Endothelial cell of umbilical vein (primary cell): ENCODE measurements around the gene FUT8. TPM values are rescaled to one million over a fixed set of nuclear protein-coding genes. Genes with fewer than 3 reads are reported as not detected.

ENCODE experiments used
- BruUV-seq: library from RNA; stranded (reverse); fragments of 400-500 nt; replicated peaks from 2 replicates; lab custom pipeline; 2021; lab: Mats Ljungman, UMichigan
- CTCF ChIA-PET: fragments of 300-600, 350-600 bp; sonication (Branson Sonifier 250); formaldehyde crosslinking; loops from one replicate; lab custom pipeline; 2021; ENCODE audit warnings: antibody characterized with exemption, inconsistent platforms; lab: Charles Lee
- POLR2A ChIA-PET: fragments of 300-600, 350-600 bp; sonication (Branson Sonifier 250); formaldehyde crosslinking; loops from one replicate; lab custom pipeline; 2021; ENCODE audit warnings: antibody characterized with exemption, inconsistent platforms; lab: Charles Lee
- DNase-seq: peaks from one replicate; pipeline ENCODE4 v3.0.0-alpha.2; 2011; ENCODE audit warnings: low read depth, low spot score
- FAIRE-seq: peaks from 2 replicates; lab custom pipeline; 2011; peaks lifted over from hg19 to GRCh38; lab: Jason Lieb, UNC
- H2AFZ ChIP-seq: 2 replicates; pipeline ENCODE4 v1.6.0; 2012; ENCODE audit warnings: low read depth, low read length, control low read depth, inconsistent platforms
- H3K27ac ChIP-seq: 2 replicates; pipeline ENCODE4 v1.5.1; 2011; ENCODE audit warnings: low read depth, mild to moderate bottlenecking, control low read depth, low read length, moderate library complexity; ENCODE audit not compliant: insufficient read depth
- H3K27me3 ChIP-seq, 2 experiments: 2 replicates each; pipeline versions ENCODE4 v1.6.0 to v1.6.1; 2011; ENCODE audit warnings: low read length in 2 of 2, mixed read lengths in 1 of 2; ENCODE audit not compliant: control insufficient read depth in 2 of 2, insufficient read depth in 2 of 2
- H3K36me3 ChIP-seq, 2 experiments: 2 replicates in 1 of 2; 3 replicates in 1 of 2; pipeline ENCODE4 v1.5.1; 2011; ENCODE audit warnings: low read length in 2 of 2, mild to moderate bottlenecking in 1 of 2, moderate library complexity in 1 of 2; ENCODE audit not compliant: control insufficient read depth in 2 of 2, insufficient read depth in 2 of 2; ENCODE audit errors: extremely low read depth in 1 of 2
- H3K4me1 ChIP-seq: 3 replicates; pipeline ENCODE4 v1.5.1; 2011; ENCODE audit warnings: mild to moderate bottlenecking, low read length; ENCODE audit not compliant: control insufficient read depth, insufficient read depth; ENCODE audit errors: extremely low read depth
- H3K4me2 ChIP-seq: 2 replicates; pipeline ENCODE4 v1.6.1; 2011; ENCODE audit warnings: low read length, control low read depth, mixed read lengths; ENCODE audit not compliant: insufficient read depth
- H3K4me3 ChIP-seq, 3 experiments: fragments of 200-600 bp in 1 of 3; sonication (generic), shearing (Covaris generic) in 1 of 3; replicated peaks in 1 of 3; 2 replicates each; pipeline ENCODE4 v1.5.1; 2011 to 2016; ENCODE audit warnings: control low read depth in 3 of 3, low read length in 3 of 3, mild to moderate bottlenecking in 2 of 3, inconsistent platforms in 1 of 3, low read depth in 1 of 3, moderate library complexity in 1 of 3; ENCODE audit not compliant: insufficient read depth in 1 of 3
- H3K79me2 ChIP-seq: 2 replicates; pipeline ENCODE4 v1.6.0; 2012; ENCODE audit warnings: low read length, inconsistent platforms; ENCODE audit not compliant: control insufficient read depth, insufficient read depth
- H3K9ac ChIP-seq: replicated peaks from 2 replicates; pipeline ENCODE3; 2011; ENCODE audit warnings: low read length, control low read depth; ENCODE audit not compliant: insufficient read depth; ENCODE audit errors: extremely low read depth
- H3K9me1 ChIP-seq: replicated peaks from 3 replicates; pipeline ENCODE4 v1.6.0; 2011; ENCODE audit warnings: mild to moderate bottlenecking, low read length; ENCODE audit not compliant: control insufficient read depth, insufficient read depth; ENCODE audit errors: extremely low read depth
- H3K9me3 ChIP-seq: replicated peaks from 2 replicates; pipeline ENCODE4 v1.5.1; 2012; ENCODE audit warnings: low read length, inconsistent platforms; ENCODE audit not compliant: control insufficient read depth, insufficient read depth
- H4K20me1 ChIP-seq: replicated peaks from 2 replicates; pipeline ENCODE3; 2011; ENCODE audit warnings: mild to moderate bottlenecking, low read length; ENCODE audit not compliant: control insufficient read depth, insufficient read depth; ENCODE audit errors: extremely low read depth
- EZH2 ChIP-seq: IDR thresholded peaks from 2 replicates; pipeline ENCODE4 v1.6.1; 2012; ENCODE audit warnings: borderline replicate concordance, low read depth, mild to moderate bottlenecking, moderate library complexity, low read length, inconsistent platforms; ENCODE audit not compliant: severe bottlenecking
- FOS ChIP-seq: IDR thresholded peaks from 2 replicates; pipeline ENCODE4 v1.6.1; 2011; ENCODE audit warnings: mild to moderate bottlenecking, low read length, moderate library complexity, borderline replicate concordance; ENCODE audit not compliant: insufficient read depth
- MYC ChIP-seq: IDR thresholded peaks from one replicate; pipeline ENCODE4 v1.6.1; 2011; ENCODE audit warnings: mild to moderate bottlenecking, low read depth, low read length
- dilution Hi-C: fragments of 300-500 bp; cut with MboI; formaldehyde crosslinking; loops from one replicate; pipeline ENCODE4 v1.15.0; 2019; ENCODE audit warnings: low sequenced_read_pairs; ENCODE audit not compliant: extremely low pct_ligation_motif_present
- intact Hi-C: fragments of 100-400 bp; cut with micrococcal nuclease; formaldehyde crosslinking; loops from one replicate; pipeline ENCODE4 v1.10.0; 2022
- polyA plus RNA-seq, 4 experiments: library from polyadenylated mRNA; depleted of rRNA in 3 of 4; stranded (reverse) in 3 of 4; unstranded in 1 of 4; fragments of >200 nt; gene quantifications; 2 replicates each; pipeline versions ENCODE4 v1.2.1 to v1.2.3, GENCODE V29; 2011 to 2012; ENCODE audit warnings: missing spikeins in 1 of 4
- total RNA-seq: library from RNA; stranded (reverse); gene quantifications from 2 replicates; pipeline ENCODE4 v1.2.3, GENCODE V29; 2021
- TF ChIP-seq, protein P1 (sequence below), 2 donors: IDR thresholded peaks; 1 replicate in 1 of 2; 2 replicates in 1 of 2; pipeline ENCODE4 v1.5.1; 2011; ENCODE audit warnings: low read length in 2 of 2, mild to moderate bottlenecking in 2 of 2, moderate library complexity in 2 of 2, control low read depth in 1 of 2, inconsistent platforms in 1 of 2, low read depth in 1 of 2; ENCODE audit not compliant: insufficient read depth in 1 of 2; ENCODE audit errors: extremely low read depth in 1 of 2
- TF ChIP-seq, protein P2 (sequence below): IDR thresholded peaks from 2 replicates; pipeline ENCODE4 v1.6.1; 2011; ENCODE audit not compliant: insufficient read depth, insufficient read length

The FUT8 gene
- total and polyA plus RNA-seq, 2 donors (not counting 3 experiments of a cell fraction or from before 2014, with no cell fraction given): 16.7 to 38.8 TPM

DNA sequence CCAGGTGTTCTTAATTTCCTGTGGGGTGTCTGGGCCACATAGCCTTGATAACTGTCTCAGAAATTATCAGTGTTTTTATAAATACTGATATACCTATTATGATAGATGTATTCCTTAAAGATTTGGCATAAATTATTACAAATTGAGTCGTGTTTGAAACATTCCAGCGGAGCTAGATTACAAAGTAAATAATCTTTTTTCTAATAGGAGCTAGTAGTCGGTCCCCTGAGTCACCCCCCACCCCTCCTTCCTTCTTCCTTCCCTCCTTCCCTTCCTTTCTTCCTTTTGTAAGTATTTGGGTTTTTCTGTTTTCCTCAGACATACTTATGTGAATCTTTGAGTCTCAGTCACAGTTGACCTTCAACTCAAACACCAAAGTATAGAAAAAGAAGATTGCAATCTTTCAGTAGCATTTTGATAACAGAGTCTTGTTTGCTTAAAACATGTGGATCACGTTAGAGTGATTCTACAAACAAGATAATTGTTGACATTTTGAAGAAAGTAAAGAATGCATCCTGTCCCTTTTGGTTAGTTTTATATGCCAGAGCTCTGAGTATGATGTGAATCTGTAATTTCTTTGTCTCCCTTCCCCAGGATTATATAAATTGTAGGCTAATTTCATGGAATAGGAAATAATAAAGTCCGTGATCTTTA, 264.0 kb downstream of the FUT8 start:
- Histone ChIP-seq H4K20me1 (no peaks in the 10 kb centered on the region), H2AFZ (no peak overlapping the region), H3K4me3 (no peak overlapping the region), H3K9me1 (no peaks in the 10 kb centered on the region), H3K9me3 (no peaks in the 10 kb centered on the region), H3K4me2 (no peak overlapping the region), H3K27ac (no peak overlapping the region), H3K27me3 (no peaks in the 10 kb centered on the region), H3K79me2 (no peaks in the 10 kb centered on the region), H3K9ac (no peak overlapping the region), H3K36me3 (no peaks in the 10 kb centered on the region), H3K4me1 (no peaks in the 10 kb centered on the region)
- FAIRE-seq: no peak
- dilution Hi-C loops: no loop called here
- ChIA-PET CTCF (no interaction called here), POLR2A (no interaction called here)
- intact Hi-C loops: no loop called here
- BruUV-seq: no TSS peak
- no peak for DNase-seq
- TF ChIP-seq MYC (no peak), FOS (no peak), EZH2 (no peak)
- TF ChIP-seq, protein P1, sequence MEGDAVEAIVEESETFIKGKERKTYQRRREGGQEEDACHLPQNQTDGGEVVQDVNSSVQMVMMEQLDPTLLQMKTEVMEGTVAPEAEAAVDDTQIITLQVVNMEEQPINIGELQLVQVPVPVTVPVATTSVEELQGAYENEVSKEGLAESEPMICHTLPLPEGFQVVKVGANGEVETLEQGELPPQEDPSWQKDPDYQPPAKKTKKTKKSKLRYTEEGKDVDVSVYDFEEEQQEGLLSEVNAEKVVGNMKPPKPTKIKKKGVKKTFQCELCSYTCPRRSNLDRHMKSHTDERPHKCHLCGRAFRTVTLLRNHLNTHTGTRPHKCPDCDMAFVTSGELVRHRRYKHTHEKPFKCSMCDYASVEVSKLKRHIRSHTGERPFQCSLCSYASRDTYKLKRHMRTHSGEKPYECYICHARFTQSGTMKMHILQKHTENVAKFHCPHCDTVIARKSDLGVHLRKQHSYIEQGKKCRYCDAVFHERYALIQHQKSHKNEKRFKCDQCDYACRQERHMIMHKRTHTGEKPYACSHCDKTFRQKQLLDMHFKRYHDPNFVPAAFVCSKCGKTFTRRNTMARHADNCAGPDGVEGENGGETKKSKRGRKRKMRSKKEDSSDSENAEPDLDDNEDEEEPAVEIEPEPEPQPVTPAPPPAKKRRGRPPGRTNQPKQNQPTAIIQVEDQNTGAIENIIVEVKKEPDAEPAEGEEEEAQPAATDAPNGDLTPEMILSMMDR (IDR thresholded peaks at IDR 0.05; ENCODE audit: extremely low read depth in 1 of 2, insufficient read depth in 1 of 2, low read depth in 1 of 2, low read length in 2 of 2): no peak
- TF ChIP-seq, protein P2, sequence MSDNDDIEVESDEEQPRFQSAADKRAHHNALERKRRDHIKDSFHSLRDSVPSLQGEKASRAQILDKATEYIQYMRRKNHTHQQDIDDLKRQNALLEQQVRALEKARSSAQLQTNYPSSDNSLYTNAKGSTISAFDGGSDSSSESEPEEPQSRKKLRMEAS: no peak
